Measurements from ENCODE around the gene LIN7B. TPM values are rescaled to one million over a fixed set of nuclear protein-coding genes. Genes with fewer than 3 reads are reported as not detected.

LIN7B gene
- total RNA-seq, 4 donors from 2014 or later, result 20.0 to 39.8 (median 32.3) TPM

DNA sequence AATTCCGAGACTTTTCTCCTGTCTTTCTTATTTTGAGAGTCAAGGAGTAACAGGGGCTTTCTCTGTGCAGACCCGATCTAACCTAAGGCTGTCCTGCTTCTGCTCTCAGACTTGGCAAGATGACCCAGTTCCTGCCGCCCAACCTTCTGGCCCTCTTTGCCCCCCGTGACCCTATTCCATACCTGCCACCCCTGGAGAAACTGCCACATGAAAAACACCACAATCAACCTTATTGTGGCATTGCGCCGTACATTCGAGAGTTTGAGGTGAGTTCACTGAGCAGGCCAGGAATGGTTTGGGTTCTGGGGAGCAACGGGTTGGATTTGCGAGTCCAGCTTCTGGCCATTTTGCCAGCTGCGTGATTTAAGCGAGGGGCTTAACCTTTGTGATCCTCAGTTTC lies 27.9 kb upstream of the LIN7B start:
- TF ChIP-seq POLR2A (IDR thresholded peaks at IDR 0.05), result no peak
- no peak for TF ChIP-seq POLR2AphosphoS5 (IDR thresholded peaks at IDR 0.05)
- no peak for TF ChIP-seq CTCF (IDR thresholded peaks at IDR 0.05)
- TF ChIP-seq EP300 (IDR thresholded peaks at IDR 0.05), result no peak
- H3K27me3 ChIP-seq, result no peaks in the 10 kb centered on the region
- peaks cover 32% of the 10 kb centered on the region for H3K36me3 ChIP-seq
- no peak for DNase-seq (ENCODE audit: low spot score in 2 of 2)
- no peak overlapping the region for H3K27ac ChIP-seq
- H3K9me3 ChIP-seq, result no peaks in the 10 kb centered on the region
- H3K4me1 ChIP-seq, result peaks cover 29% of the 10 kb centered on the region
- H3K4me3 ChIP-seq, result peak overlapping the region; percentile 73
- 33% methylated on average over 11 of the region's 11 CpGs for WGBS

DNA sequence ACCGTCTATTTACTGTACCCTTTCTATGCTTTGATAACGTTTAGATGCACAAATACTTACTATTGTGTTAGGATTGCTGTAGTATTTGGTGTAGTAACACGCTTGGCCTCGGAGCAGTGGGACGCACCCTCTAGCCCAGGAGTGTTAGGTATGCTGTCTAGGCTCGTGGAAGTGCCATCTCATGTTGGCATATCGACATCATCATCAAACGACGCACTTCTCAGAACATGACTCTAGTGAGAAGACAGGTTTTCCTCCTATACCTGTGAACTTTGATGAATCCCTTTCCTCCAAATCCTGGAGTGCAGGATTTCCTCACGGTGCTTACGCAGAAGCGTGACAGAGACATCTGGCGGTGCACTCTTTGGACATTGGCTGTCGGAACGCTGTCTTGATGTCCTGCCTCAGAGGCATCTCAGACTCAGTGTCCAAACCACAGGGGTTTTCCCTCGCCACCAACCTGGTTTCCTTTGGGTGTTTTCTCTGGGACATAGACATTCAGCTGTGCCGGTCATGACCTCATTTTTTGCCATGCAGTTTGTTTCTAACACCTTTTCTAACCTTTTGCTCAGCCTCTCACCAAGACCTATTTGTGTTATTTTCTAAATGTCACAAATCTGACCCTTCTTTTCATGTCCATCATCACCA lies 22.7 kb upstream of the LIN7B start:
- WGBS, result 90% methylated on average over 17 of the region's 17 CpGs
- TF ChIP-seq POLR2AphosphoS5 (IDR thresholded peaks at IDR 0.05) (no peak), EP300 (IDR thresholded peaks at IDR 0.05) (no peak), POLR2A (IDR thresholded peaks at IDR 0.05) (no peak), CTCF (IDR thresholded peaks at IDR 0.05) (no peak)
- Histone ChIP-seq H3K9me3 (no peaks in the 10 kb centered on the region), H3K27me3 (no peaks in the 10 kb centered on the region), H3K36me3 (peaks cover 81% of the 10 kb centered on the region), H3K4me3 (no peak overlapping the region), H3K27ac (no peak overlapping the region), H3K4me1 (peaks cover 21% of the 10 kb centered on the region)
- no peak for DNase-seq (ENCODE audit: low spot score in 2 of 2)

GRCh38 chr19:49092686-49093085 lies 21.5 kb upstream of the LIN7B start:
- H3K36me3 ChIP-seq, result peaks cover 83% of the 10 kb centered on the region
- TF ChIP-seq CTCF (IDR thresholded peaks at IDR 0.05) (no peak), POLR2A (IDR thresholded peaks at IDR 0.05) (no peak), EP300 (IDR thresholded peaks at IDR 0.05) (no peak), POLR2AphosphoS5 (IDR thresholded peaks at IDR 0.05) (no peak)

GRCh38 chr19:49094505-49095482 lies 19.4 kb upstream of the LIN7B start:
- H3K9me3 ChIP-seq, result no peaks in the 10 kb centered on the region
- 76% methylated on average over 22 of the region's 23 CpGs for WGBS
- H3K36me3 ChIP-seq, result peaks cover 89% of the 10 kb centered on the region
- H3K4me1 ChIP-seq, result peaks cover 12% of the 10 kb centered on the region
- H3K27ac ChIP-seq, result no peak overlapping the region
- TF ChIP-seq CTCF (IDR thresholded peaks at IDR 0.05), result no peak
- no peak for TF ChIP-seq POLR2AphosphoS5 (IDR thresholded peaks at IDR 0.05)
- TF ChIP-seq EP300 (IDR thresholded peaks at IDR 0.05), result no peak
- TF ChIP-seq POLR2A (IDR thresholded peaks at IDR 0.05), result no peak
- H3K27me3 ChIP-seq, result no peaks in the 10 kb centered on the region
- no peak for DNase-seq (ENCODE audit: low spot score in 2 of 2)
- no peak overlapping the region for H3K4me3 ChIP-seq

More at GRCh38 chr19:49092686-49093085, 21.5 kb upstream of the LIN7B start:
- H3K27me3 ChIP-seq, result no peaks in the 10 kb centered on the region
- 89% methylated on average over 6 of the region's 6 CpGs for WGBS
- DNase-seq (ENCODE audit: low spot score in 2 of 2), result no peak
- H3K4me3 ChIP-seq, result no peak overlapping the region
- H3K9me3 ChIP-seq, result no peaks in the 10 kb centered on the region
- H3K27ac ChIP-seq, result no peak overlapping the region
- H3K4me1 ChIP-seq, result peaks cover 12% of the 10 kb centered on the region

Data from suprapubic skin (tissue), 4 donors.